Adrenal gland (tissue), 12 donors: ENCODE measurements around the gene JOSD2. TPM values are rescaled to one million over a fixed set of nuclear protein-coding genes. Genes with fewer than 3 reads are reported as not detected.

ENCODE experiments used
- DNase-seq, 7 donors: peaks; one replicate each; pipeline ENCODE4 v3.0.0-alpha.2; 2019 to 2020
- H3K27ac ChIP-seq, 5 donors: fragments of 200-600 bp; sonication (generic) in 4 of 5; 1 replicate in 3 of 5; 2 replicates in 2 of 5; pipeline versions ENCODE4 v1.5.1 to v1.8.0; 2016 to 2020; ENCODE audit warnings: mild to moderate bottlenecking in 1 of 5
- H3K27me3 ChIP-seq: fragments of 200-600 bp; 2 replicates; pipeline ENCODE4 v1.8.0; 2021
- H3K36me3 ChIP-seq, 2 donors: fragments of 200-600 bp; replicated peaks in 1 of 2; 1 replicate in 1 of 2; 2 replicates in 1 of 2; pipeline versions ENCODE4 v1.5.1 to v1.8.0; 2018 to 2022
- H3K4me1 ChIP-seq, 2 donors: fragments of 200-600 bp; replicated peaks in 1 of 2; 1 replicate in 1 of 2; 2 replicates in 1 of 2; pipeline versions ENCODE4 v1.5.1 to v1.8.0; 2018 to 2021
- H3K4me3 ChIP-seq, 4 donors: fragments of 200-600 bp; sonication (generic) in 3 of 4; one replicate each; pipeline ENCODE4 v1.5.1; 2016 to 2018
- H3K9me3 ChIP-seq, 3 donors: fragments of 200-600 bp; sonication (generic) in 1 of 3; replicated peaks in 1 of 3; 1 replicate in 2 of 3; 2 replicates in 1 of 3; pipeline versions ENCODE4 v1.5.1 to v1.8.0; 2016 to 2021
- CTCF ChIP-seq, 6 experiments: fragments of 450-650 bp in 4 of 6; fragments of 200-600 bp in 2 of 6; sonication (generic) in 1 of 6; IDR thresholded peaks; 1 replicate in 5 of 6; 2 replicates in 1 of 6; pipeline versions ENCODE4 v1.5.1 to v1.8.0; 2016 to 2021; ENCODE audit warnings: antibody characterized with exemption in 6 of 6, mild to moderate bottlenecking in 2 of 6, moderate library complexity in 1 of 6
- POLR2A ChIP-seq, 2 donors: fragments of 450-650 bp; IDR thresholded peaks; one replicate each; pipeline ENCODE4 v1.6.1; 2017; ENCODE audit warnings: antibody characterized with exemption in 2 of 2, mild to moderate bottlenecking in 2 of 2, moderate library complexity in 1 of 2
- WGBS, 4 donors: extraction: QIAGEN DNeasy Blood & Tissue Kit in 2 of 4; methylation state at CpG; one replicate each; pipeline versions ENCODE4 v1.1.5 to v1.1.7; 2013 to 2017; 5-methylcytosine and 5-hydroxymethylcytosine counted together
- intact Hi-C, 2 donors: fragments of 100-400 bp; cut with DNase I; formaldehyde crosslinking; loops; one replicate each; pipeline versions ENCODE4 v1.14.1 to v1.15.0; 2022 to 2023
- polyA plus RNA-seq, 3 donors: library from polyadenylated mRNA; stranded (reverse); fragments of 200-250 nt in 2 of 3; fragments of 350-450 nt in 1 of 3; fragmentation: Illumina TruSeq in 1 of 3; extraction: RNeasy Lipid Tissue Mini Kit (QIAGEN cat#74804) in 1 of 3; gene quantifications; one replicate each; pipeline ENCODE4 v1.2.3, GENCODE V29; 2013 to 2014
- total RNA-seq, 9 donors: library from RNA; depleted of rRNA in 4 of 9; stranded (reverse); fragments of >200 nt in 4 of 9; fragments of 120-200 nt in 1 of 9; fragmentation: NEBNext Ultra II Directional in 1 of 9; extraction: Animal tissue kit (Norgen Biotek cat#: 25700) in 1 of 9; gene quantifications; one replicate each; pipeline versions ENCODE4 v1.1.0 to v1.2.4, GENCODE V29; 2013 to 2023
- donor health status: healthy with polysubstance abuse.
- donor health status: Bipolar disorder and iron deficiency.
- donor health status: DM: yes; HTN: yes; CAD: no.
- donor health status: DM: no; HTN: no; CAD: no.
- donor health status: DM: no; HTN: no; CAD: no.
- donor health status: DM: yes; HTN: yes; CAD: no.

Gene JOSD2
- total and polyA plus RNA-seq, 12 donors, result 1.2 to 70.9 (median 36.6) TPM

GRCh38 chr19:50461066-50461875 lies 49.7 kb downstream of the JOSD2 start:
- Histone ChIP-seq H3K36me3 (no peaks in the 10 kb centered on the region), H3K4me3 (no peak overlapping the region), H3K27ac (no peak overlapping the region), H3K4me1 (no peaks in the 10 kb centered on the region), H3K27me3 (peaks cover 10% of the 10 kb centered on the region), H3K9me3 (no peaks in the 10 kb centered on the region)
- TF ChIP-seq POLR2A (IDR thresholded peaks at IDR 0.05) (no peak), CTCF (IDR thresholded peaks at IDR 0.05) (peak; percentile 74 to 86 (median 82))
- DNase-seq, result peak; percentile 43 to 82 (median 60)
- WGBS, 4 donors, result 27 to 34% (median 30%) methylated on average over 20 to 28 of the region's 28 CpGs
- intact Hi-C loops, result loop anchor here (5.0 kb wide), 1 partner anchor 94 kb away; the partner anchor contains the start of gene NAPSA (in 2 of the 2)

- intact Hi-C loops, result loop anchor here (5.0 kb wide), 1 partner anchor 93 kb away; the partner anchor contains the start of gene NAPSA (in 2 of the 2)
These were observed 50.7 kb downstream of the JOSD2 start for GRCh38 chr19:50460161-50460765.

GRCh38 chr19:50459638-50460037 lies 51.4 kb downstream of the JOSD2 start:
- WGBS, 4 donors, result 18 to 70% (median 42%) methylated on average over 1 of the region's 1 CpG
- peaks cover 10% of the 10 kb centered on the region for H3K27me3 ChIP-seq

More at GRCh38 chr19:50460161-50460765, 50.7 kb downstream of the JOSD2 start:
- no peaks in the 10 kb centered on the region for H3K4me1 ChIP-seq
- no peak overlapping the region for H3K27ac ChIP-seq
- H3K27me3 ChIP-seq, result peaks cover 10% of the 10 kb centered on the region
- no peak for TF ChIP-seq CTCF (IDR thresholded peaks at IDR 0.05)
- TF ChIP-seq POLR2A (IDR thresholded peaks at IDR 0.05), result no peak
- WGBS, 4 donors, result 26 to 31% (median 30%) methylated on average over 13 of the region's 13 CpGs
- no peak overlapping the region for H3K4me3 ChIP-seq
- no peak for DNase-seq
- no peaks in the 10 kb centered on the region for H3K9me3 ChIP-seq
- H3K36me3 ChIP-seq, result no peaks in the 10 kb centered on the region

More at GRCh38 chr19:50459638-50460037, 51.4 kb downstream of the JOSD2 start:
- Histone ChIP-seq H3K27ac (no peak overlapping the region), H3K4me1 (no peaks in the 10 kb centered on the region), H3K36me3 (no peaks in the 10 kb centered on the region), H3K4me3 (no peak overlapping the region), H3K9me3 (no peaks in the 10 kb centered on the region)
- no peak for DNase-seq
- no peak for TF ChIP-seq CTCF (IDR thresholded peaks at IDR 0.05)
- TF ChIP-seq POLR2A (IDR thresholded peaks at IDR 0.05), result no peak
- intact Hi-C loops, result loop anchor here (5.0 kb wide), 1 partner anchor 92 kb away; the partner anchor contains the start of gene NAPSA (in 2 of the 2)
